ENCODE results near the gene ARHGAP45.
"Not testable (repeated sequence)": the region's sequence is repeated elsewhere in the genome, so short reads cannot be mapped to it uniquely, and the experiment has no call there.

Gene ARHGAP45

GRCh38 chr19:1019980-1020867, 46.7 kb upstream of the ARHGAP45 start:
- peaks cover 0 to 32% (median 6%) of the 10 kb centered on the region in 4 experiments for H3K36me3 ChIP-seq (ENCODE audit: control insufficient read depth in 4 of 4, insufficient read depth in 4 of 4, low read length in 3 of 4)
- ChIA-PET CTCF (interaction anchor here (1.0 to 1.8 kb wide), 6 partner anchors 15 to 68 kb away, joined by 3 to 7 read pairs (median 3); partner anchors contain the start of gene GRIN3B), POLR2A (interaction anchor here (0.5 to 1.5 kb wide), 4 partner anchors 24 to 174 kb away, joined by 3 to 6 read pairs (median 4); partner anchors contain the start of gene WDR18)
- H3K27ac ChIP-seq (ENCODE audit: insufficient read depth in 1 of 2, low read depth in 1 of 2, low read length in 2 of 2, poor library complexity in 1 of 2, severe bottlenecking in 2 of 2): peak overlapping the region; percentile 99
- peak overlapping the region; percentile 66 to 97 (median 91) for H3K4me3 ChIP-seq (ENCODE audit: control insufficient read depth in 1 of 7, extremely low read depth in 1 of 7, insufficient read depth in 4 of 7, low read depth in 2 of 7, low read length in 6 of 7)
- under 1% methylated on average over 59 of the region's 60 CpGs for WGBS (ENCODE audit: insufficient coverage)
- no peaks in the 10 kb centered on the region for H3K27me3 ChIP-seq (replicated peaks in 2 of 5; ENCODE audit: control insufficient read depth in 4 of 5, insufficient read depth in 5 of 5, low read length in 4 of 5)
- DNase-seq: peak in 1 of 3 donors; percentile 70
- H3K4me1 ChIP-seq (ENCODE audit: control extremely low read depth in 1 of 4, control insufficient read depth in 4 of 4, insufficient read depth in 4 of 4, low read length in 3 of 4): peaks cover 0 to 45% (median 41%) of the 10 kb centered on the region in 4 experiments
- no peaks in the 10 kb centered on the region for H3K9me3 ChIP-seq (ENCODE audit: control extremely low read depth in 1 of 5, control insufficient read depth in 4 of 5, insufficient read depth in 2 of 5, low read depth in 1 of 5, low read length in 4 of 5)

GRCh38 chr19:1020868-1021425, 46.0 kb upstream of the ARHGAP45 start, which contains the start of gene TMEM259:
Gene TMEM259, minus strand, starts transcription at chr19:1021123. Its CDS starts 127 bp downstream, at chr19:1020996.
- peaks cover 0 to 30% (median 5%) of the 10 kb centered on the region in 4 experiments for H3K36me3 ChIP-seq (ENCODE audit: control insufficient read depth in 4 of 4, insufficient read depth in 4 of 4, low read length in 3 of 4)
- no peaks in the 10 kb centered on the region for H3K27me3 ChIP-seq (replicated peaks in 2 of 5; ENCODE audit: control insufficient read depth in 4 of 5, insufficient read depth in 5 of 5, low read length in 4 of 5)
- ChIA-PET CTCF (interaction anchor here (0.9 to 1.8 kb wide), 4 partner anchors 8 to 69 kb away, joined by 3 to 9 read pairs (median 5); partner anchors contain the start of gene GRIN3B), POLR2A (interaction anchor here (0.6 to 1.5 kb wide), 5 partner anchors 18 to 186 kb away, joined by 3 to 5 read pairs (median 3); partner anchors contain the start of genes ARHGAP45 and WDR18)
- peaks cover 0 to 47% (median 44%) of the 10 kb centered on the region in 4 experiments for H3K4me1 ChIP-seq (ENCODE audit: control extremely low read depth in 1 of 4, control insufficient read depth in 4 of 4, insufficient read depth in 4 of 4, low read length in 3 of 4)
- H3K4me3 ChIP-seq (ENCODE audit: control insufficient read depth in 1 of 7, extremely low read depth in 1 of 7, insufficient read depth in 4 of 7, low read depth in 2 of 7, low read length in 6 of 7): peak within 1 kb of the TSS; percentile 66 to 97 (median 91)
- no peaks in the 10 kb centered on the region for H3K9me3 ChIP-seq (ENCODE audit: control extremely low read depth in 1 of 5, control insufficient read depth in 4 of 5, insufficient read depth in 2 of 5, low read depth in 1 of 5, low read length in 4 of 5)
- peak within 1 kb of the TSS; percentile 99 for H3K27ac ChIP-seq (ENCODE audit: insufficient read depth in 1 of 2, low read depth in 1 of 2, low read length in 2 of 2, poor library complexity in 1 of 2, severe bottlenecking in 2 of 2)
- peak; percentile 97 to 99 (median 98) for DNase-seq
- 0% methylated on average over 50 of the region's 68 CpGs for WGBS (ENCODE audit: insufficient coverage)

GRCh38 chr19:1023883-1024188, 43.1 kb upstream of the ARHGAP45 start:
- DNase-seq; POLR2A ChIA-PET; H3K27ac ChIP-seq (ENCODE audit: insufficient read depth in 1 of 2, low read depth in 1 of 2, low read length in 2 of 2, poor library complexity in 1 of 2, severe bottlenecking in 2 of 2); H3K4me3 ChIP-seq (ENCODE audit: control insufficient read depth in 1 of 7, extremely low read depth in 1 of 7, insufficient read depth in 4 of 7, low read depth in 2 of 7, low read length in 6 of 7); H3K27me3 ChIP-seq (replicated peaks in 2 of 5; ENCODE audit: control insufficient read depth in 4 of 5, insufficient read depth in 5 of 5, low read length in 4 of 5); H3K36me3 ChIP-seq (ENCODE audit: control insufficient read depth in 4 of 4, insufficient read depth in 4 of 4, low read length in 3 of 4); H3K9me3 ChIP-seq (ENCODE audit: control extremely low read depth in 1 of 5, control insufficient read depth in 4 of 5, insufficient read depth in 2 of 5, low read depth in 1 of 5, low read length in 4 of 5): not testable (repeated sequence)
- WGBS (ENCODE audit: insufficient coverage): 90% methylated on average over 4 of the region's 5 CpGs
- CTCF ChIA-PET: interaction anchor here (1.4 kb wide), 1 partner anchor 8 kb away, joined by 3 read pairs; no protein-coding TSS in a partner anchor
- H3K4me1 ChIP-seq (ENCODE audit: control extremely low read depth in 1 of 4, control insufficient read depth in 4 of 4, insufficient read depth in 4 of 4, low read length in 3 of 4): peaks cover 0 to 48% (median 43%) of the 10 kb centered on the region in 4 experiments

- DNase-seq; H3K4me3 ChIP-seq (ENCODE audit: control insufficient read depth in 1 of 7, extremely low read depth in 1 of 7, insufficient read depth in 4 of 7, low read depth in 2 of 7, low read length in 6 of 7); H3K27ac ChIP-seq (ENCODE audit: insufficient read depth in 1 of 2, low read depth in 1 of 2, low read length in 2 of 2, poor library complexity in 1 of 2, severe bottlenecking in 2 of 2); H3K27me3 ChIP-seq (replicated peaks in 2 of 5; ENCODE audit: control insufficient read depth in 4 of 5, insufficient read depth in 5 of 5, low read length in 4 of 5); H3K36me3 ChIP-seq (ENCODE audit: control insufficient read depth in 4 of 4, insufficient read depth in 4 of 4, low read length in 3 of 4); CTCF ChIA-PET; H3K9me3 ChIP-seq (ENCODE audit: control extremely low read depth in 1 of 5, control insufficient read depth in 4 of 5, insufficient read depth in 2 of 5, low read depth in 1 of 5, low read length in 4 of 5): not testable (repeated sequence)
- H3K4me1 ChIP-seq (ENCODE audit: control extremely low read depth in 1 of 4, control insufficient read depth in 4 of 4, insufficient read depth in 4 of 4, low read length in 3 of 4): peaks cover 0 to 42% (median 34%) of the 10 kb centered on the region in 4 experiments
- POLR2A ChIA-PET: interaction anchor here (1.5 kb wide), 1 partner anchor 13 kb away, joined by 4 read pairs; no protein-coding TSS in a partner anchor
- 100% methylated on average over 1 of the region's 6 CpGs for WGBS (ENCODE audit: insufficient coverage)
Measured at GRCh38 chr19:1025080-1025479, 41.9 kb upstream of the ARHGAP45 start.

GRCh38 chr19:1025960-1026782, 40.8 kb upstream of the ARHGAP45 start, which contains the start of gene CNN2:
Gene CNN2, plus strand, starts transcription at chr19:1026608. Its CDS starts 54 bp downstream, at chr19:1026662.
- no peaks in the 10 kb centered on the region for H3K27me3 ChIP-seq (replicated peaks in 2 of 5; ENCODE audit: control insufficient read depth in 4 of 5, insufficient read depth in 5 of 5, low read length in 4 of 5)
- H3K4me3 ChIP-seq (ENCODE audit: control insufficient read depth in 1 of 7, extremely low read depth in 1 of 7, insufficient read depth in 4 of 7, low read depth in 2 of 7, low read length in 6 of 7): peak within 1 kb of the TSS; percentile 74 to 92 (median 81)
- WGBS (ENCODE audit: insufficient coverage): 5% methylated on average over 54 of the region's 63 CpGs
- H3K36me3 ChIP-seq (ENCODE audit: control insufficient read depth in 4 of 4, insufficient read depth in 4 of 4, low read length in 3 of 4): peaks cover 0 to 11% (median 7%) of the 10 kb centered on the region in 4 experiments
- CTCF ChIA-PET: interaction anchor here (1.0 to 5.3 kb wide), 3 partner anchors 12 to 80 kb away, joined by 3 to 44 read pairs (median 4); partner anchors contain the start of gene ABCA7
- peak within 1 kb of the TSS; percentile 58 to 85 for H3K27ac ChIP-seq (ENCODE audit: insufficient read depth in 1 of 2, low read depth in 1 of 2, low read length in 2 of 2, poor library complexity in 1 of 2, severe bottlenecking in 2 of 2)
- peak; percentile 48 to 68 (median 63) for DNase-seq
- POLR2A ChIA-PET: interaction anchor here (0.8 to 1.5 kb wide), 9 partner anchors 11 to 244 kb away, joined by 3 to 5 read pairs (median 3); partner anchors contain the start of genes ABCA7 and ARHGAP45
- no peaks in the 10 kb centered on the region for H3K9me3 ChIP-seq (ENCODE audit: control extremely low read depth in 1 of 5, control insufficient read depth in 4 of 5, insufficient read depth in 2 of 5, low read depth in 1 of 5, low read length in 4 of 5)
- peaks cover 0 to 37% (median 29%) of the 10 kb centered on the region in 4 experiments for H3K4me1 ChIP-seq (ENCODE audit: control extremely low read depth in 1 of 4, control insufficient read depth in 4 of 4, insufficient read depth in 4 of 4, low read length in 3 of 4)
